Measurements from ENCODE around the gene DPYD. TPM values are rescaled to one million over a fixed set of nuclear protein-coding genes. Genes with fewer than 3 reads are reported as not detected.

DPYD gene
- total RNA-seq, 1 donor from 2014 or later = 56.1 TPM

DNA sequence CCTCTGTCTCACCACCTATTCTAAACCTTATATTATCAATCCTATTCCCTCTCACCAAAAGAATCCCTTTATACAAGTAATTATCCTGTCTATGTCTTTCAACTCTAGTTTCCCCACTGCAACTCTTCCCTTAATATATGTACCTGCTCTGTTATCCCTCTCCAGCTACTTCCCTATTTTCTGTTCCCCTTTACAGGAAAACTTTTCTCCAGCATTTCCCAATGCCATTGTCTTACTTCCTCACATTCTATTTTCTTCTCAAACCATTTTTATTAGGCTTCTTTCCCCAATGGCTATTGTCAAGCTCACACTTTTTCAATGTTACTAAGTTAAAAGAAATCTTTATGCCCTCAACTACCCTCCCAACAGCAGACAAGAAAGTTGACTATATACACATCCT, 11.6 kb downstream of the DPYD start:
- intact Hi-C loops (cut with micrococcal nuclease) = no loop called here

DNA sequence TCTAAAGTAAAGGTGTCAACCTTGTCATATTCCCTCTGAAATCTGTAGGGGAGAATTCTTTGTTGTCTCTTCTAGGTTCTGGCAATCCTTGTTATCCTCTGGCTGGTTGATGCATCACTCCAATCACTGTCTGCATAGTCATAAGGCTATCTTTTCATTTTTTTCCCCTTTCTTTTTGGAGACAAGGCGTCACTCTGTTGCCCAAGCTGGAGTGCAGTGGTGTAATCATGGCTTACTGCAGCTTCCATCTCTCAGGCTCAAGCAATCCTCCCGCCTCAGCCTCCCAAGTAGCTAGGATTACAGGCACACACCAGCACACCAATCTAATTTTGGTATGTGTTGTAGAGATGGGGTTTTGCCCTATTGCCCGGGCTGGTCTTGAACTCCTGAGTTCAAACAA, 12.9 kb downstream of the DPYD start:
- intact Hi-C loops (cut with micrococcal nuclease) = no loop called here

DNA sequence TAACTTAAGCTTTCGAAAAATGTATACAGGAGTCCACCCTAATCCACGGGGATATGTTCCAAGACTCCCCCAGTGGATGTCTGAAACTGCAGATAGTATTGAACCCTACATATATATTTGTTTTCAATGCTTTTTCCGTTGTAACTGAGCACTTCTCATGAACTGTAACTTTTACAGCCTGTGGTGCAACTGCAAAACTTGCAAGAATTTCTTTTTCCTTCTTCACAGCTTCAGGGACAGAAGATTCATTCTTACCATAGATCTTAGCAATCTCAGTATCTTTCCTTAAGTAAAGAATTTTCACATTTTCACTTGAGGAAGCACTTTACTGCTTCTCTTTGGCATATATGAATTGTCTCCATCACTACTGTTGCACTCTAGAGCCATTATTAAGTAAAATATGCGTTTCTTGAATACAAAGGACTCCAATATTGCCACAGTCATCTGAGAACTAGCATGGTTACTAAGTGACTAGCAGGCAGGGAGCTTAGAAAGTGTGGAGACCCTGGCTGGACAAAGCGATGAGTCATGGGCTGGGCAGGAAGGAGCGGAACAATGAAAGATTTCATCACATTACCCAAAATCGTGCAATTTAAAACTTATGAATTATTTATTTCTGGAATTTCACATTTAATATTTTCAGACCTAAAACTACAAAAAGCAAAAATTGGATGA, 14.1 kb downstream of the DPYD start:
- intact Hi-C loops (cut with micrococcal nuclease) = no loop called here

DNA sequence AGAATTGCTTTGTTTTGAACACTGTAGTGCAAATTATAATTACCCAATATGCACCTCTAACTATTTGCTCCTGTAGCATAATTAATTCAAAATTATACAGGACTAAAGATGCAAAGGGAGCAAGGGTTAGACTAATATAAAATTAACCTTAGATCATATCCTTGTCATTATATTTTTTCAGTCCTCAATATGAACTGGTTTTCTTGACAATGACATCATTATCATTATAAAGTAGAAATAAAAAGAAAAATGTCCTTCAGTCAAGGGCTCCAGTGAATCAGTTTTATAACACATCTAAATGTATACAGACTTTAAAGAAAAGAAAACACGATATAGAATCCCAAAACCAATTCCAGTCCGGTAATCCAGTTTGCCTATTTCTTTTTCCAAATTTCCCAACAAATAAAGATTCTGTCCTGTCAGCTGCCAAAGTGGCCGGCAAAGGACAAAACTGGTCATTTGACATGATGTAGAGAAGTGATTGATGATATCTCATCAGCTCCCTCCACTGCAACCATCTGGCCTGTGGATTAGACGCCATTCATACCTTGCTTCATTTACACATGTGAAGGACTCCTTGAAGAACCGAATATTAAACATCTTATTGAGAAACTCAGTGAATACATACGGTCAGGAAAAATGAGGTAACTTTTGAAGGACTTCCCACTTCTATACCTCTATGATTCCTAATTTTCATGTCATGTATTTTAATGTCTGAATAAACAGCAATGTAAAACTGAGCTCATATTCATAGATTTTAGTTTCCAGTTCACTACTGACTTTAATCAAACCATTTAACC, 15.5 kb downstream of the DPYD start:
- intact Hi-C loops (cut with micrococcal nuclease) = no loop called here

DNA sequence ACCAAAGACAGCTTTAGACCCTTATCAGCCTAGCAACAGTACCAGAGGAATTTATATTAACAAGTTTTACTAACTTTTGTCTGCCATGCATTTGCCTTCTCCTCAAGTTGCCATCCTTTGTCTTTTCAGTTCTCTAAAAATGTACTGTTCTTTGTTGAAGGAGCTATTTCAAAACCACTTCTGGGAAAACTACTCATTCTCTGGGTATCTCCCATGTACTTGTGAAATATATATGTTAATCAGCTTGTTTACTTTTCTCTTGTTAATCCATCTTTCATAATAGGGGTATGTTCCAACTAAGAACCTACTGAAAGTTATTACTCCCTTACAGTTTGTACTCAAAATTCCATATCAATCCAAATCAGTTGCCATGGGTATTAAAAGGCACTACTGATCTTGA, 16.3 kb downstream of the DPYD start:
- intact Hi-C loops (cut with micrococcal nuclease) = no loop called here

DNA sequence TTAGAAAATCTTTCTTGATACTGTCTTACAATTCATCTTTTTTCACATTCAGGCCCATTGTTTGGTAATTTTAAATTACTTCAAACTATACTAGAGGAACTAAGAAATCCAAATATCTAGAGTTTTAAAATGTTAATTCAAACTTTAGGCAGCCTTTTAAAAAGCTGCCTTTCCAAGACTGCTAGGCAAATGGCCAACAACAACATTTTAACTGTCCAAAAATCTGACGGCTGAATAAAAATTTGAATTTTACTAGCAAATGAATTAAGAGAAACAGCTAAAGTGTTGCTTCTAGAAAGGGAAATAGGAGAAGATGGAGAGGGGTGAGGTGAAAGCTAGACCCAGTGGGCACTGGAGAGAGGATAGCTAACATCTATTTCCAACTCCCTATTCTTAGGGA, 17.2 kb downstream of the DPYD start:
- intact Hi-C loops (cut with micrococcal nuclease) = no loop called here

DNA sequence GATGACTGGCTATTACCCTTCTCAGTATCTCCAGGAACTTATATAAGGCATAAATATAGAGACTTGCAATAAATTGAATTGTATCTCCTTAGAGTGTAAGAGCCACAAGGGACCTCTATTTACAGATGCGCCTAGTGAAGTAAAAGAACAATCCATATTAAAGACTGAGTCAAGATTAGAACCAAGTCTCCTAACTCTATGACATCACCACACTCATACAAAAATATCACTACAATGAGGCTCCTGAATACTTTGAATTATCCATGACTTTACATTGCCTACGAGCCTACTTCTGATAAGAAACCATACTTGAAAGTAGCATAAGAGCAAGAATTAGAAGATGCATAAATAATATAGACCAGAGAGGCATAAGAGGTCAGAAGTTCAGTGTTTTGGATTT, 18.8 kb downstream of the DPYD start:
- intact Hi-C loops (cut with micrococcal nuclease) = no loop called here

DNA sequence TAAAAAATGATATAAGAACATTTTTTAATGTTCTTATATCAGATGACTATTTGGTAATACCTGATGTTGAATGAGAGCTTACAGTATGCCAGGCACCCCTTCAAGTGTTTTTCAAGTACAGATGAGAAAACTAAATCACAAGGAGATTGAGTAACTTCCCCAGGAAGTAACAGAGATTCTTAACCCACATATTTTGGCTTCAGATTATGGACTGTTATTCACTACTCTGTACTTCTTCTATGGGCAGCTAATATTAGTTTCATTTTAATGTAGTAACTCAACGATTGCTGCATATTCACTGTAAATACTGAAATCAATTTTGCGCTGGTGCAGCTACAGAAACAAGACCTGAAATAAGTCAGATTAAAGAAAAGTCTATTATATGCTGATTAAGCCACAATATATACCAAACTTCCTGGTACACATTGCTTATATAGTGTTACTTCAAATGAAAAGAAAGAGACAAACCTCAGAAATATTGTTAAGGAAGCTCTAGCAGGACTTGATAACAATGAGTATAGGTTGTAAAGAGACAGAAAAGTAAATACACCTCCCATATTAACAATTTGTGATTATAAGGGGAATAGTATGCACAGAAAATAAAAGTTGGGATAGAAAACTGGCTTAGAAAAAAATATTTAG, 19.7 kb downstream of the DPYD start:
- intact Hi-C loops (cut with micrococcal nuclease) = no loop called here

DNA sequence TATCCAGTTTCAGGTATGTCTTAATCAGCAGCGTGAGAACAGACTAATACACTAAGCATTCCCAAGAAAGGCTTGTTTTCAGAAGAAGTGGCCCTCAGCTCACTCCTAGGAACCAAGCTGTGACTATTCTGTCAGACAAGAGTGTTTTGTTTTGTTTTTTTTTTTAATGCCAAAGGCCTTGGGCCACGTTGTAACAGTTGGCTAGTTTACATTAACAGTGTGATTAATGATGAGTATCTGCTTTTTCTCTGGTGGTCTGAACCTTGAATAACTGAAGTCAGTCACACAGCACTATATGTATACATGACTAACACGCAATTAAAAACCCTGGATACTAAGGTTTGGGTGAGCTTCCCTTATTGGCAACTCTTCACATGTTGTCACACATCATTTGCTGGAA, 21.9 kb downstream of the DPYD start:
- intact Hi-C loops (cut with micrococcal nuclease) = no loop called here

DNA sequence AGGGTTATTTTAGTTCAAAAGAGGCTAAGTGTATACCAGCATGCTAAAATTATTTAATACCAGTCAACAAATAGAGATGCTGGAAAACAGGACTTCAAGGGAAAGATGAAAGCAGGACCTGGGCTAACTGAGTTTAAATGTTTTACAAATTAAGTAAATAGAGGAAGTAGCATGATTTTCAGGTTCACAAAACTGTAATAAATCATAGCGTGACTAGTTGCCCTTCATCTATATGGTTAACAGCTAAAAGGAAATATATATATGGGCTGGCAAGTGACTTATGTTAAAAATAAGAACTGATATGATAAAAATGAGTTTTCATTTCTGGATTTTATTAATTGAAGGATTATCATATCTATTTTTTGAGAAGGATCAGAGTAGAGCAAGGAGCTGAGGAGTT, 25.6 kb downstream of the DPYD start:
- intact Hi-C loops (cut with micrococcal nuclease) = no loop called here

DNA sequence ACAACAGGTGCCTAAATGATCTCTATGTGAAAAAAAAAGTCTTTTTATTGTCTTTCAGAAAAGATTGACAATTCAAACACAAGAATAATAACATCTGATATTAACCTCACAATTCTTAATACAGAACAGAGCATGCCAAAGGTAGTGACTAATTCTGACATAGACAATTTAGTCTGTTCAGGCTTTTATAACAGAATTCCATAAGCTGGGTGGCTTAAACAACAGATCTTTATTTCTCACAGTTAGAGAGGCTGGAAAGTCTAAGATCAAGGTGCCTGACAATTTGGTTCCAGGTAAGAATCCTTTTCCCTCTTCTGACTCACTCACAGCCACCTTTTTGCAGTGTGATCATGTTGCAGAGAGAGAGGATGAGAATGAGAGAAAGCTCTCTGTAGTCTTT, 27.0 kb downstream of the DPYD start:
- intact Hi-C loops (cut with micrococcal nuclease) = no loop called here

DNA sequence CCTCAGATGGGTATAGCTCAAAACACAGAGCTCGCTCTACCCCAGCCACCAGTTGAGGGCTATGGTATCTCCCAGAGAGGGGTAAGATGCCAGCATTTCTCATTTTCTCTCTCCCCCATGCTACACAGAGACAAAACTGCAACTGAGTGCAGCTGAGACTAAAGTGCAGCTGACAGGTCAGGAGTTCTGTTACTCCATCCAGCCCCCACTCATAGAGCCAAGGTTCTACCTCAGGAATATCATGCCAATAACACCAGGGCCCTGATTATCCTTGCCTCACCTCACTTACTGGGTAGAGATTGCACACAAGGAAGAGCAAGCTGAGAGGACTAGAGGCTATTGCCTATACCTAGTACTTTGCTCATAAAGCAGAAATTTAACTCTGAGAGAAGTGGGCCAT, 34.6 kb downstream of the DPYD start:
- intact Hi-C loops (cut with micrococcal nuclease) = no loop called here

DNA sequence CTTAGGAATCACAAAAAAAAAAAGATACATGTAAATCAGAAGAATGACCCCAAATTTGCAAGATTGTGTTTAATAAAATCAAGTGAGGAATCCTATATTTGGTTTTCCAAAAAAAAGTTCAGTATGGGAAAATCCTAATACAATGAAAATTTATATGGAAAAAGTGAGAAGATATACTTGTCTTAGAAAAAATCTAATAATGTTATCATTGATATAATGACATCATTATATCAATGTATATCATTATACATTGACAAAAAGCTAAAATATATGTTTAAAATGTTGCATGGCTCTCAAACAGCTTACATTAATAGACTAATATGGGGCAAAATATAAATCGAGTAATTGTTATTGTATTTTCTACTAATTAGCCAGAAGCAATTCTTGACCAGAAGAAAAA, 37.0 kb downstream of the DPYD start:
- intact Hi-C loops (cut with micrococcal nuclease) = no loop called here

DNA sequence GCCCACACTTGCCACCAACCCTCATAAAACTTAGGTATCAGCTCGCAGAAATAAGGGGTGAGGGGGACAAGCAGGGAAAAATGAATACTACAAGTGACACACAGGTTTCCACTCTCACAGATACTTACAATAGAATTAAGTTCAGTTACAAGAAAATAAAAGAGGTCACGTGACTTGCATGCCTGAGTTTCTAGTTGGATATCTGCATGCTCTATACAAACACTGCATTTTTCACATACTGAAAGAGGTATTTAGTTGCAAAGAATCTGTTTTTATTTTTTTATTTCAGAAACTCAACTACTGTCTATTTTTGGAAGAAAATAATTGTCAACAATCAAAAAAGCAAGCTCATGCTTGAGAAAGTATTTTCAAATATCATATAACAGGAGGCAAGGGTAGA, 43.5 kb downstream of the DPYD start:
- intact Hi-C loops (cut with micrococcal nuclease) = no loop called here

DNA sequence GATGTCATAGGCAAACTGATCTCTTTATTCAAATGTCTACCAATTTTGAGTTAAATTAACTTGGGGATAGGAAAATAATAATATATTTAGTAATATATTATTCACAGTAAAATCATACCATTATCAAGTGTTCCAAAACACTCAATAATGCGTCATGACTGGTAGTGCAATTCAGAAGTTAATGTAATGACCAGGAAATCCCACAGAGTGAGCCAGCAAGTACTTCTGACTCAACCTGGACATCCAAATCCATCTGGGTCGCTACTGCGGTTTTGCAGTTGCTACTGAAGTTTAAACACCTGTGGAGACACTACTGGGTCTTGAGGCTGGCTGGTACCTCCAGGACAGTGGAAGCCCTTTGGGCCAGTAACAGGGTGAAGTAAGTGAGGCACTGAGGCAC, 44.8 kb downstream of the DPYD start:
- intact Hi-C loops (cut with micrococcal nuclease) = no loop called here

DNA sequence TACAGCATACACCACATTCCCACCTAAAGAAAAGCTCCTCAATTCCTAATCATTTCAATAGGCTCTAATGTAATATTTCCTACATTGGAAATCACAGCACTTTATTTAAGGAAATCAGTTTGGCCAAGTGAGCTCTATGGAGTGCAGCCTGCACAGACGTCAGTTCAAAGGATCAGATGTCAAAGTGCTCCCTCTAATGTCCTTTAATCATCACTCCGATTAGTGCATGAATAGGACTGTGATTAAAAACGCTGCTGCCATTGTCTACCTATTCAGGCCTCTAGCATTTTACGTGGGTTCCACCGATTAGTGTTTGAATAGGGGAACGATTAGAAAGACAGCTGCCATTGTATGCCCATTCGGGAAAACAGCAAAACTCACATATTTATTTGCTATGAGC, 50.2 kb downstream of the DPYD start:
- intact Hi-C loops (cut with micrococcal nuclease) = no loop called here

DNA sequence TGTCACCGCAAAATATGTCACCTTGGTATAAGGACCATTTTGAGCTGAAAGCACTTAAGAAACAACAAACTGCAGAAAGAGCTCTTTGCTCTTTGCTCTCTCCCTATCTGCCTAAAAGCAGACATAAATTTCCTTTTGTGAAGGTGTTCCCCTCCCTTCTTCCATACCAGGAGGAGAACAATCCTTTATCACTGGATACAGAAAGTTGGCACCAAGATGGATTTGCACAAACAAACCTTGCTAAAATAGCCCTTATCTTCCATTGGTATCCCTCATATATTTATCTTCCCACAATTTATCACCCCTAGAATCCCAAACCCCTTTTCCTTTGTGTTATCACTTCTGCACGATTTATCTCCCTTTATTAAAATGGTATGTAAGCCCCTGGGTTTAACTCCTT, 51.4 kb downstream of the DPYD start:
- intact Hi-C loops (cut with micrococcal nuclease) = no loop called here

DNA sequence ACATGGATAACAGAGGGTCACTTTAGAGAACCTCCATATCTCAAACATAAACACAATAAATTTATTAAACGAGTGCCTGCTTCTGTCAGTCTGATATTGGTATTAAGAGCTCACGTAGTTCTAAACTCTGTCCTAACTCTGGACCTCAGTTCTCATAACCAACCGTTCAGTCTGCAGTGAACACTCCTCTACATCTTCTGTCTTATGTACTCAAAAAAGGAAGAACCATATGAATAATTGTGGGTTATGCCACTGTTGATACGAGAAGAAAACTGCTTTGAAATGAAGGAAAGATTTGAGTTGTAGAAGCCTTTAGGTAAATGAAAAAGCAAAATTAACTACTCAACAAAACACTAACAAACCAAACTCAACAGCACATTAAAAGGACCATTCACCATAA, 53.7 kb downstream of the DPYD start:
- intact Hi-C loops (cut with micrococcal nuclease) = no loop called here

DNA sequence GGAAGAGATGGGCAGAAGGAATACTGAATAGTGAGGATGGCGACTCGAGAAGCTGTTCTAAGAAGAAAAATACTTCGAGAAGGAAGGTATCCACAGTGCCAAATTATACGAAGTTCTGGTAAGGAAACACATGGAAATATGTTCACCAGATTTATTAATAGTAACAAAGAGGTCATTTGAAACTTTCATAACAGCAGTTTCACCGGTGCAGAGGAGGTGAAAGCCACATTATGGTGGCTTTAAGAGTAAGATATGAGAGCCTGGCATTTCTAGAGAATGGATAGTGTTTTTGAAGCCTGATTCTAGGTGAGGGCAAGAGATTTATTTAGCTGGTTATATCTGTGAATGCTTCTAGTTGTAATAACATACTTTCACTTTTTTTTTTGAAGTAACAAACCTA, 56.2 kb downstream of the DPYD start:
- intact Hi-C loops (cut with micrococcal nuclease) = no loop called here

DNA sequence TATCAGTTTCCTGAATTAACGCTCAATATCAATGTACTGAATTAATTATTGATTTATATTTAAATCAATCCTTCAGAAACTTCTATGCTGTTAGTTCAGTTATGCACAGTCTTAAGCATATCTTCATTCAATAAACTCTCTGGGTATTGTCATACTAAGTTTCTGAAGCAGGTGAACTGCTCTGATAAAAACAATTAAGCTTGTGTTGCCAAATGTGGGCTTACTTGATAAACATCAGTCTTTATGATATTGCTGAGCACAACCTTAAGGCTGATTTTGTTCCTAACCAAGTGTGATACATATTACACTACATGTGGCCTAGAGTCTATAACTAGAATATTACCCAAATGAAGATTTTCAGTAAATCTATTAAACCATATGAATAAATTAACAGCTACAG, 67.6 kb downstream of the DPYD start:
- intact Hi-C loops (cut with micrococcal nuclease) = no loop called here

DNA sequence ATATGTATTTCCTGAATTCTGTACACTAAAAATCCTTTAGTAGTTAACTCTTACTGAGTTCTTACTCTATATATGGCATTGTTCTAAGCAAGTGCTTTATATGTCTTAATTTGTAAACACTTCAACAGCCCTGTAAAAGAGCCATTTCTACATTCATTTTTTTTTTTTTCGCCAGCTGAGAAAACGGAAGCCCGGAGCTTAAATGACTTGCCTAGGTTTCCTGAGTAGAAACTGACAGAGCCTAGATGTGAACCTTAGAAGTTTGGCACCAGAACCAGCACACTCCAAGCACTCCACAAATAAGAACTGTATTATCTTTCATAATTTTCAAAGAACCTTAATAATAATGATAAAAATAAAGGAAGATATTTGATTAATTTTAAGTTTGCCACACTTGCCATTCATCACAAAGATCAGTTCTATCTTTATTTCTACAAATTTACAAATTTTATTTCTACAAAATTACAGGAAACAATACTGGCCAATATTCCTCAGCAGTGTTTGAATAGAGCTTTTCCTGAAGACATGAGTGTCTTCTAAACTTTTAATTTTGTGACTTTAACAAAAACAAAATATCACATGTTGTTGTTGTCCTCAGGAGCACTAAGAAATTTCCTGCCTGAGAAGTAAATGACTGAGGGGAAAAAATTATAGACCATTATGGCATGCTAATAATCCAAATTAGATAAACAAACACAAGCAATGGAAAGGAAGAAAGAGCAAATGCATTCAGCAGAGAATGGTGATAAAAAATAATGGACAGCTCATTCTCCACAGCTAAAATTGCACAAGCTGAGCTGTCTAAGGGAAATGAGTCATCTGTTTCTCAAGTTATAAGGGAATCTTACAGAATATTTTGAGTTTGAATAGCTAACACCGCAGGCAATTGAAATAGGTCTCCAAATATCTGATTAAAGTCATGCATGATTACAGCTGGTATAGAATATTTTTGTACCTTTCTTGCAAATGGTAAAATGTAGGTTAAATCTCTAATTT, 71.2 kb downstream of the DPYD start:
- intact Hi-C loops (cut with micrococcal nuclease) = no loop called here

DNA sequence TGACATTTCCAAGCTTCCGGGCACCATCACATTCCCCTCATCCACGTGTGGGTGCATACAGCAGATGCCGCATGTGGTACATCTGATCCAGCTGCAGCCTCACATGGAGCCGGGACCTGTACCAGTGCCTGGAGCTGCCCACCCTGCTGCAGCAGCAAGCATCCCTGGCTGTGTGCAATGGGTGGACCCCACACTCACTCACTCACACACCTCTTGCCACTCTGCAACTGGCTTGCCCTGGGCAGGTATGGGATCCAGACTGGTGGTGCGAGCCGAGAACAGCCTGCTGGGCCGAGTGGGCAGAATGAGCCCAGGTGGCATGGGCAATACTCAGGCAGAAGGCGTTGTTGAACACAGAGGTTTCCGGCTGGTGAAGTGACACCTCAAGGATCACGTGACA, 75.0 kb downstream of the DPYD start:
- intact Hi-C loops (cut with micrococcal nuclease) = no loop called here
